GM12878 (cell line): ENCODE data around the gene LCE1C. TPM values are rescaled to one million over a fixed set of nuclear protein-coding genes. Genes with fewer than 3 reads are reported as not detected.

Source experiments
- ATAC-seq: fragments of 200-7000 bp; cut with Tn5 transposase; 3 replicates; pipeline ENCODE4 v1.9.1; 2020; ENCODE audit warnings: mild to moderate bottlenecking, moderate library complexity
- BruUV-seq: library from RNA; stranded (reverse); fragments of 400-500 nt; replicated peaks from 2 replicates; lab custom pipeline; 2021; lab: Mats Ljungman, UMichigan
- CTCF ChIA-PET: fragments of 300-600 bp; sonication (Branson Sonifier 250); formaldehyde crosslinking; extraction: SDS; loops from one replicate; lab custom pipeline; 2021; ENCODE audit warnings: inconsistent platforms; lab: Yijun Ruan, JAX
- POLR2A ChIA-PET: fragments of 350-600 bp; formaldehyde crosslinking; extraction: SDS; loops from one replicate; lab custom pipeline; 2021; ENCODE audit warnings: inconsistent platforms; lab: Charles Lee
- RAD21 ChIA-PET: fragments of 300-600 bp; sonication (Branson Sonifier 250); formaldehyde crosslinking; loops from one replicate; lab custom pipeline; 2023; ENCODE audit warnings: antibody characterized with exemption; ENCODE audit not compliant: unreplicated experiment; lab: Charles Lee
- SMC1A ChIA-PET: fragments of 300-600 bp; sonication (Branson Sonifier 250); formaldehyde crosslinking; loops from one replicate; lab custom pipeline; 2023; ENCODE audit not compliant: unreplicated experiment, uncharacterized antibody; lab: Charles Lee
- DNase-seq: peaks from one replicate; pipeline ENCODE4 v3.0.0-alpha.2; 2011; ENCODE audit warnings: low read depth, low spot score
- FAIRE-seq: peaks from 3 replicates; lab custom pipeline; 2011; peaks lifted over from hg19 to GRCh38; lab: Jason Lieb, UNC
- H2AFZ ChIP-seq: 2 replicates; pipeline ENCODE4 v1.6.0; 2011; ENCODE audit warnings: low read depth, low read length, control low read depth; ENCODE audit not compliant: control insufficient read depth
- H3K27ac ChIP-seq: 2 replicates; pipeline ENCODE4 v1.5.1; 2011; ENCODE audit warnings: control low read depth; ENCODE audit not compliant: control insufficient read depth, insufficient read depth
- H3K27me3 ChIP-seq, 2 experiments: replicated peaks in 1 of 2; 2 replicates each; pipeline versions ENCODE4 v1.6.0 to v1.6.1; 2011; ENCODE audit warnings: low read length in 1 of 2; ENCODE audit not compliant: control insufficient read depth in 2 of 2, insufficient read depth in 2 of 2
- H3K36me3 ChIP-seq, 2 experiments: 2 replicates each; pipeline ENCODE4 v1.5.1; 2011; ENCODE audit warnings: low read length in 1 of 2; ENCODE audit not compliant: control insufficient read depth in 2 of 2, insufficient read depth in 2 of 2
- H3K4me1 ChIP-seq: 2 replicates; pipeline ENCODE4 v1.6.1; 2011; ENCODE audit warnings: mild to moderate bottlenecking, low read length, moderate library complexity, mixed read lengths; ENCODE audit not compliant: control insufficient read depth, insufficient read depth
- H3K4me2 ChIP-seq: 2 replicates; pipeline ENCODE4 v1.6.0; 2011; ENCODE audit warnings: control low read depth; ENCODE audit not compliant: control insufficient read depth, insufficient read depth
- H3K4me3 ChIP-seq: fragments of 200-600 bp; sonication (generic); 2 replicates; pipeline ENCODE4 v1.5.1; 2016
- H3K79me2 ChIP-seq: 2 replicates; pipeline ENCODE4 v1.6.0; 2011; ENCODE audit warnings: low read length; ENCODE audit not compliant: control insufficient read depth, insufficient read depth
- H3K9ac ChIP-seq: 2 replicates; pipeline ENCODE4 v1.8.0; 2011; ENCODE audit warnings: low read length, control low read depth, mixed read lengths; ENCODE audit not compliant: control insufficient read depth, insufficient read depth
- H3K9me3 ChIP-seq: replicated peaks from 3 replicates; pipeline ENCODE4 v1.5.1; 2011; ENCODE audit warnings: mild to moderate bottlenecking, low read length; ENCODE audit not compliant: control insufficient read depth, insufficient read depth
- H4K20me1 ChIP-seq: 2 replicates; pipeline ENCODE4 v1.6.0; 2011; ENCODE audit not compliant: control insufficient read depth, insufficient read depth
- CHD1 ChIP-seq: IDR thresholded peaks from 2 replicates; pipeline ENCODE4 v1.6.1; 2012; ENCODE audit warnings: low read depth, low read length, improper control_type of control experiment
- CTCF ChIP-seq, 3 experiments: IDR thresholded peaks in 2 of 3; conservative IDR thresholded peaks in 1 of 3; 2 replicates each; pipeline ENCODE4 v1.5.1; 2011; ENCODE audit warnings: low read depth in 3 of 3, low read length in 3 of 3, mild to moderate bottlenecking in 3 of 3, control low read depth in 2 of 3, moderate library complexity in 2 of 3, inconsistent platforms in 1 of 3, mixed read lengths in 1 of 3; ENCODE audit not compliant: control insufficient read depth in 2 of 3, insufficient read depth in 1 of 3; ENCODE audit errors: extremely low read depth in 1 of 3
- HSF1 ChIP-seq: fragments of 150-350 bp; IDR thresholded peaks from 2 replicates; pipeline ENCODE4 v1.6.1; 2014; ENCODE audit warnings: mild to moderate bottlenecking, low read depth, low read length
- JUNB ChIP-seq: IDR thresholded peaks from 2 replicates; pipeline ENCODE4 v1.6.1; 2016; ENCODE audit warnings: antibody characterized with exemption, mild to moderate bottlenecking
- NFXL1 ChIP-seq: fragments of 450-650 bp; IDR thresholded peaks from 2 replicates; pipeline ENCODE4 v1.6.1; 2017; ENCODE audit warnings: antibody characterized with exemption, mild to moderate bottlenecking, borderline replicate concordance
- RAD21 ChIP-seq: IDR thresholded peaks from 2 replicates; pipeline ENCODE4 v1.6.1; 2011; ENCODE audit warnings: mild to moderate bottlenecking, low read depth, low read length, moderate library complexity; ENCODE audit not compliant: insufficient read depth
- SMC3 ChIP-seq: IDR thresholded peaks from 2 replicates; pipeline ENCODE4 v1.6.1; 2011; ENCODE audit warnings: low read length, improper control_type of control experiment, borderline replicate concordance
- SUZ12 ChIP-seq: fragments of 200-600 bp; sonication (generic); IDR thresholded peaks from one replicate; pipeline ENCODE4 v1.6.1; 2018; ENCODE audit warnings: antibody characterized with exemption, mild to moderate bottlenecking; ENCODE audit not compliant: unreplicated experiment
- ZZZ3 ChIP-seq: IDR thresholded peaks from 2 replicates; pipeline ENCODE4 v1.6.1; 2011; ENCODE audit warnings: low read depth; ENCODE audit not compliant: control insufficient read depth, insufficient read length
- WGBS: methylation state at CpG from one replicate; pipeline ENCODE4 v1.1.6; 2016; ENCODE audit warnings: low lambda C conversion rate; ENCODE audit not compliant: insufficient replicate concordance, insufficient coverage; ENCODE audit errors: missing lambda C conversion rate; 5-methylcytosine and 5-hydroxymethylcytosine counted together
- in situ Hi-C: fragments of 300-500 bp; cut with MboI; formaldehyde crosslinking; loops from 9 replicates; pipeline ENCODE4 v1.14.3; 2018; ENCODE audit warnings: mixed read lengths
- intact Hi-C: fragments of 100-400 bp; cut with micrococcal nuclease; formaldehyde crosslinking; loops from one replicate; pipeline ENCODE4 v1.14.2; 2022; ENCODE audit not compliant: unreplicated experiment
- polyA plus RNA-seq, 11 experiments: library from polyadenylated mRNA; depleted of rRNA in 4 of 11; unstranded in 6 of 11; stranded (reverse) in 5 of 11; fragments of >200 nt; fragmentation: Nextera tagmentation in 4 of 11; fragmentation: Illumina TruSeq in 1 of 11; extraction: Ambion mirVana in 4 of 11; extraction: Trizol in 1 of 11; gene quantifications; 1 replicate in 1 of 11; 2 replicates in 10 of 11; pipeline versions ENCODE4 v1.2.1 to v1.2.3, GENCODE V29; 2011 to 2016; ENCODE audit warnings: inconsistent platforms in 2 of 11, missing spikeins in 2 of 11, low read depth in 1 of 11
- total RNA-seq, 4 experiments: library from RNA; depleted of rRNA in 3 of 4; stranded (reverse); fragments of >200 nt in 3 of 4; fragmentation: Illumina TruSeq in 1 of 4; extraction: Trizol in 1 of 4; gene quantifications; 2 replicates each; pipeline versions ENCODE4 v1.2.1 to v1.2.3, GENCODE V29; 2013 to 2021
- TF ChIP-seq, protein P1 (sequence below): IDR thresholded peaks from 2 replicates; pipeline ENCODE4 v1.6.1; 2012; ENCODE audit warnings: mild to moderate bottlenecking, low read depth, low read length

LCE1C gene
- total and polyA plus RNA-seq, 10 of the 15 experiments (the other 5 are each of a cell fraction or from before 2014, with no cell fraction given) = 0.15 to 4.1 (median 1.4) TPM; not detected in 4

DNA sequence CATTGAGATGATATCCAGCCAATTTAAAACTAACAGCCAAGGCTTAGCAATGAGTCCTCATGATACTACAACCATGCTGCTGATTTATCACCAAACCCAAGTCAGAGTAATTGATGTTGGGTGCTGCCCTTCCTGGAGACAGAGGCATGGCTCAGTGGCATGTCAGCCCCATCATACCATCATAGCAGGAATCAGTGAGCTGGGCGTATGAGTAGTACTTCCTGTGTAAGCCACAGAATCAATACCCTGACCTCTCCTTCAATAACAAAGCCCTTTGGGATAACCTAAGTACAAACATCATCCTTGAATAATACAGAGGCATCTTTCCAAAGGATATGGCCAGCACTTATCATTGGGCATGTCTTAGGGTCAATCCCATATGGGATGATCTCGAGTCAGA, 23.4 kb downstream of the LCE1C start (continued):
- TF ChIP-seq, protein P1, sequence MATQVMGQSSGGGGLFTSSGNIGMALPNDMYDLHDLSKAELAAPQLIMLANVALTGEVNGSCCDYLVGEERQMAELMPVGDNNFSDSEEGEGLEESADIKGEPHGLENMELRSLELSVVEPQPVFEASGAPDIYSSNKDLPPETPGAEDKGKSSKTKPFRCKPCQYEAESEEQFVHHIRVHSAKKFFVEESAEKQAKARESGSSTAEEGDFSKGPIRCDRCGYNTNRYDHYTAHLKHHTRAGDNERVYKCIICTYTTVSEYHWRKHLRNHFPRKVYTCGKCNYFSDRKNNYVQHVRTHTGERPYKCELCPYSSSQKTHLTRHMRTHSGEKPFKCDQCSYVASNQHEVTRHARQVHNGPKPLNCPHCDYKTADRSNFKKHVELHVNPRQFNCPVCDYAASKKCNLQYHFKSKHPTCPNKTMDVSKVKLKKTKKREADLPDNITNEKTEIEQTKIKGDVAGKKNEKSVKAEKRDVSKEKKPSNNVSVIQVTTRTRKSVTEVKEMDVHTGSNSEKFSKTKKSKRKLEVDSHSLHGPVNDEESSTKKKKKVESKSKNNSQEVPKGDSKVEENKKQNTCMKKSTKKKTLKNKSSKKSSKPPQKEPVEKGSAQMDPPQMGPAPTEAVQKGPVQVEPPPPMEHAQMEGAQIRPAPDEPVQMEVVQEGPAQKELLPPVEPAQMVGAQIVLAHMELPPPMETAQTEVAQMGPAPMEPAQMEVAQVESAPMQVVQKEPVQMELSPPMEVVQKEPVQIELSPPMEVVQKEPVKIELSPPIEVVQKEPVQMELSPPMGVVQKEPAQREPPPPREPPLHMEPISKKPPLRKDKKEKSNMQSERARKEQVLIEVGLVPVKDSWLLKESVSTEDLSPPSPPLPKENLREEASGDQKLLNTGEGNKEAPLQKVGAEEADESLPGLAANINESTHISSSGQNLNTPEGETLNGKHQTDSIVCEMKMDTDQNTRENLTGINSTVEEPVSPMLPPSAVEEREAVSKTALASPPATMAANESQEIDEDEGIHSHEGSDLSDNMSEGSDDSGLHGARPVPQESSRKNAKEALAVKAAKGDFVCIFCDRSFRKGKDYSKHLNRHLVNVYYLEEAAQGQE = no peak
- TF ChIP-seq HSF1 (no peak), SUZ12 (no peak)

DNA sequence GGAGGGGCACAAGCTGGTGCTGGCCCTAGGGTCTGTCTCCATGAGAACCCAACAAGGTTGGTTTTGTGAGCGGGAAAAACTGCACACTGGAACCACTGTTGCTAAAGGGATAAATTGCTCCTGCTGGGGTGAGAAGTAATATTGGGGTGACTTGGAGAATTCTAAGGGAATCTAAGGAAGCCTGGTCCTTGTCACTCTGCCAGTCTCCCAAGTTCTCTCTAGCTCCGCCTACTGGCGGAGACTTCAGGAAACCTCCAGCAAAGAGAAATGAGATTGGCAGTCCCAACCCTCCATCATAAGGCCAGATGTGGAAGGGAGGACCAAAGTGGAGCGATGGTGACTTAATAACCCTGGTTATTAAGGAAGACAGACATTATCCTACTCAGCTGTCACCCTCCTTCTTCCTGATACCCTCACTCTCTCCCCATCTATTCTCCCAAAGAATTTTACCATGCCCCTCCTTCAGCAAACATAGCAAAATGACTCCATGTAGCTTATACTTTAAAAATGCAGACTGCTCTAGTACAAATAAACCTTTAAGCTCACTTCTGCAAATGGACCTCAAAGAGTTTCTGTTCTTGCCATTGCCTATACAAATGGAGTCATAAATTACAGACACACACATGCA, 28.8 kb downstream of the LCE1C start:
- no peak overlapping the region for H3K4me2 ChIP-seq
- FAIRE-seq (no peak), DNase-seq (no peak), ATAC-seq (no peak)
- no peaks in the 10 kb centered on the region for H3K36me3 ChIP-seq
- H3K9me3 ChIP-seq = no peaks in the 10 kb centered on the region
- no peak overlapping the region for H3K9ac ChIP-seq
- ChIA-PET POLR2A (no interaction called here), RAD21 (no interaction called here), CTCF (interaction anchor here (0.6 to 1.3 kb wide), 6 partner anchors 10 to 726 kb away, joined by 3 to 4 read pairs (median 4); no protein-coding TSS in a partner anchor), SMC1A (no interaction called here)
- H2AFZ ChIP-seq = no peak overlapping the region
- no peaks in the 10 kb centered on the region for H3K4me1 ChIP-seq
- H3K27me3 ChIP-seq = peaks cover 0 to 8% of the 10 kb centered on the region in 2 experiments
- intact Hi-C loops (no loop called here), in situ Hi-C loops (no loop called here)
- BruUV-seq = no TSS peak
- H3K4me3 ChIP-seq = no peak overlapping the region
- H3K27ac ChIP-seq = no peak overlapping the region
- no peaks in the 10 kb centered on the region for H3K79me2 ChIP-seq
- WGBS = 25% methylated on average over 4 of the region's 4 CpGs
- TF ChIP-seq NFXL1 = no peak
- no peak for TF ChIP-seq ZZZ3
- no peak for TF ChIP-seq SMC3
- TF ChIP-seq RAD21 = 0 out of 2 replicates have a peak, but pooled peaks have one; percentile 3
- TF ChIP-seq JUNB = no peak
- TF ChIP-seq CTCF (IDR thresholded peaks at IDR 0.05 in 2 of 3, conservative IDR thresholded peaks at IDR 0.05 in 1 of 3; ENCODE audit: control insufficient read depth in 2 of 3, extremely low read depth in 1 of 3, insufficient read depth in 1 of 3, low read depth in 3 of 3, low read length in 3 of 3) = peak; percentile 26 to 51 (median 30); a peak in 4 of 6 replicates
- TF ChIP-seq CHD1 = no peak
- H4K20me1 ChIP-seq = no peaks in the 10 kb centered on the region
